ENCODE data around the gene NXPH2. TPM values are rescaled to one million over a fixed set of nuclear protein-coding genes. Genes with fewer than 3 reads are reported as not detected.

NXPH2 gene
- total RNA-seq, 2 experiments from 2014 or later: not detected

DNA sequence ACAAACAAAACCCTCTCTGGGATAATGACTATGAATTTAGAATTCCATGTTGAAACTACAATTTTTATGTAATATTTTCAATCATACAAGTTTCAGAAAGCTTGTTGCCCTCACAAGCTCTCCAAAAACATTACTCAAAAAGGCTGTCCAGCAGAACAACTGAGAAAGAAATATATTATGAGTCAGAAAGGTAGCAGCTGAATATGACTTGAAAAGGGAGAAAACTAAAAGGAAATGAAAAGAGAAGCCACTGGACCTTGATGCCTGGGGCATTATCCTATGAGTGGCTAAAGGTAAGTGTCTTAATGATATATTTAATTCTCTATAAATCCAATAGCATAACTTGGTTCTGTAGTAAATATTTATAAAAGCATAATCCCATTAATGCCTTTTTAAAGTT, 61.8 kb downstream of the NXPH2 start:
- ChIA-PET POLR2A (no interaction called here), CTCF (no interaction called here)
- ATAC-seq (ENCODE audit: poor library complexity): no peak
- intact Hi-C loops (cut with DNase I, micrococcal nuclease): no loop called here
- Mint-ChIP-seq H3K4me3 (no peak overlapping the region), H3K36me3 (ENCODE audit: low read depth) (no peaks in the 10 kb centered on the region), H3K27ac (no peak overlapping the region), H3K27me3 (peaks cover 12% of the 10 kb centered on the region), H3K9me3 (no peaks in the 10 kb centered on the region), H3K4me1 (ENCODE audit: low read depth) (no peaks in the 10 kb centered on the region)
- no peak overlapping the region for H3K4me3 ChIP-seq (ENCODE audit: low read length)
- no peak for DNase-seq
- TF ChIP-seq, protein P1, sequence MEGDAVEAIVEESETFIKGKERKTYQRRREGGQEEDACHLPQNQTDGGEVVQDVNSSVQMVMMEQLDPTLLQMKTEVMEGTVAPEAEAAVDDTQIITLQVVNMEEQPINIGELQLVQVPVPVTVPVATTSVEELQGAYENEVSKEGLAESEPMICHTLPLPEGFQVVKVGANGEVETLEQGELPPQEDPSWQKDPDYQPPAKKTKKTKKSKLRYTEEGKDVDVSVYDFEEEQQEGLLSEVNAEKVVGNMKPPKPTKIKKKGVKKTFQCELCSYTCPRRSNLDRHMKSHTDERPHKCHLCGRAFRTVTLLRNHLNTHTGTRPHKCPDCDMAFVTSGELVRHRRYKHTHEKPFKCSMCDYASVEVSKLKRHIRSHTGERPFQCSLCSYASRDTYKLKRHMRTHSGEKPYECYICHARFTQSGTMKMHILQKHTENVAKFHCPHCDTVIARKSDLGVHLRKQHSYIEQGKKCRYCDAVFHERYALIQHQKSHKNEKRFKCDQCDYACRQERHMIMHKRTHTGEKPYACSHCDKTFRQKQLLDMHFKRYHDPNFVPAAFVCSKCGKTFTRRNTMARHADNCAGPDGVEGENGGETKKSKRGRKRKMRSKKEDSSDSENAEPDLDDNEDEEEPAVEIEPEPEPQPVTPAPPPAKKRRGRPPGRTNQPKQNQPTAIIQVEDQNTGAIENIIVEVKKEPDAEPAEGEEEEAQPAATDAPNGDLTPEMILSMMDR (IDR thresholded peaks at IDR 0.05): no peak
- H3K36me3 ChIP-seq (ENCODE audit: insufficient read depth, low read length): no peaks in the 10 kb centered on the region
- H3K9me3 ChIP-seq (ENCODE audit: control insufficient read depth in 1 of 2, insufficient read depth in 1 of 2, low read length in 2 of 2): no peaks in the 10 kb centered on the region
- no peaks in the 10 kb centered on the region for H3K4me1 ChIP-seq (ENCODE audit: insufficient read depth, low read length)
- H3K27me3 ChIP-seq (ENCODE audit: control insufficient read depth in 1 of 2, insufficient read depth in 2 of 2, low read length in 2 of 2): peaks cover 0 to 9% of the 10 kb centered on the region in 2 experiments
- H3K27ac ChIP-seq (ENCODE audit: low read depth in 1 of 2, low read length in 2 of 2): no peak overlapping the region

GRCh38 chr2:138716183-138716582, 64.0 kb downstream of the NXPH2 start:
- H3K4me1 Mint-ChIP-seq (ENCODE audit: low read depth): no peaks in the 10 kb centered on the region
- POLR2A ChIA-PET: no interaction called here
- intact Hi-C loops (cut with DNase I, micrococcal nuclease): no loop called here
- H3K27ac ChIP-seq (ENCODE audit: low read depth in 1 of 2, low read length in 2 of 2): no peak overlapping the region
- no peaks in the 10 kb centered on the region for H3K36me3 ChIP-seq (ENCODE audit: insufficient read depth, low read length)
- no peak overlapping the region for H3K4me3 ChIP-seq (ENCODE audit: low read length)
- H3K4me1 ChIP-seq (ENCODE audit: insufficient read depth, low read length): no peaks in the 10 kb centered on the region
- TF ChIP-seq, protein P1 (IDR thresholded peaks at IDR 0.05): no peak
- ATAC-seq (ENCODE audit: poor library complexity) (no peak), DNase-seq (no peak)
- no peaks in the 10 kb centered on the region for H3K9me3 ChIP-seq (ENCODE audit: control insufficient read depth in 1 of 2, insufficient read depth in 1 of 2, low read length in 2 of 2)
- peaks cover 22% of the 10 kb centered on the region for H3K27me3 Mint-ChIP-seq
- no peaks in the 10 kb centered on the region for H3K9me3 Mint-ChIP-seq
- no peak overlapping the region for H3K4me3 Mint-ChIP-seq
- H3K27me3 ChIP-seq (ENCODE audit: control insufficient read depth in 1 of 2, insufficient read depth in 2 of 2, low read length in 2 of 2): peaks cover 0 to 9% of the 10 kb centered on the region in 2 experiments
- H3K36me3 Mint-ChIP-seq (ENCODE audit: low read depth): no peaks in the 10 kb centered on the region
- CTCF ChIA-PET: no interaction called here
- H3K27ac Mint-ChIP-seq: no peak overlapping the region

DNA sequence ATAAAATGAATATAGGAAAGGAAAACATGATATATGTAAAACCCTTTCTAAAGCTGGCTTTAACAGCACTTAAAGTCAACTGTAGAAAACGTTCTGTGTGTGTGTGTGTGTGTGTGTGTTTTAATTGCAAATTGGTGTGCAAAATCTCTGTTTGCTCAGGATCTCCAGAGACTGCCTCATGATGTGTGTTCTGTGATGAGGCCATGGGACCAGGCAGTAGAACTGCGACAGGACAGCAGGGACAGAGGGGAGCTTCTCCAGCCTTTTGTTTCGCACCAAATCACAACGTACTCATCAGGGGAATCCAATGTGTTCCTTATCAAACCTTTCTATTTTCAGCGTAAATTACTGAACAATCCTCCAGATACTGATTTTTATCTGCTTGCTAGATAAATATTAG, 66.7 kb downstream of the NXPH2 start:
- Histone ChIP-seq H3K27me3 (ENCODE audit: control insufficient read depth in 1 of 2, insufficient read depth in 2 of 2, low read length in 2 of 2) (peaks cover 0 to 9% of the 10 kb centered on the region in 2 experiments), H3K36me3 (ENCODE audit: insufficient read depth, low read length) (no peaks in the 10 kb centered on the region), H3K9me3 (ENCODE audit: control insufficient read depth in 1 of 2, insufficient read depth in 1 of 2, low read length in 2 of 2) (no peaks in the 10 kb centered on the region), H3K4me1 (ENCODE audit: insufficient read depth, low read length) (no peaks in the 10 kb centered on the region), H3K4me3 (ENCODE audit: low read length) (no peak overlapping the region), H3K27ac (ENCODE audit: low read depth in 1 of 2, low read length in 2 of 2) (no peak overlapping the region)
- no peak for DNase-seq
- ATAC-seq (ENCODE audit: poor library complexity): no peak
- Mint-ChIP-seq H3K4me3 (no peak overlapping the region), H3K36me3 (ENCODE audit: low read depth) (no peaks in the 10 kb centered on the region), H3K9me3 (no peaks in the 10 kb centered on the region), H3K4me1 (ENCODE audit: low read depth) (no peaks in the 10 kb centered on the region), H3K27ac (no peak overlapping the region), H3K27me3 (peaks cover 18% of the 10 kb centered on the region)
- POLR2A ChIA-PET: no interaction called here
- TF ChIP-seq, protein P1 (IDR thresholded peaks at IDR 0.05): no peak
- CTCF ChIA-PET: no interaction called here
- intact Hi-C loops (cut with DNase I, micrococcal nuclease): no loop called here
